Retinal pigment epithelial cell (primary cell): ENCODE measurements around the gene C1orf53.

ENCODE experiments used
- DNase-seq: peaks from one replicate; pipeline ENCODE4 v3.0.0-alpha.2; 2010; ENCODE audit warnings: low read depth
- H3K4me3 ChIP-seq: 2 replicates; pipeline ENCODE4 v1.5.1; 2011; ENCODE audit warnings: mild to moderate bottlenecking, low read length, control low read depth, moderate library complexity
- TF ChIP-seq, protein P1 (sequence below): conservative IDR thresholded peaks from 2 replicates; pipeline ENCODE4 v1.5.1; 2011; ENCODE audit warnings: low read depth, low read length, control low read depth, inconsistent platforms

Gene C1orf53

DNA sequence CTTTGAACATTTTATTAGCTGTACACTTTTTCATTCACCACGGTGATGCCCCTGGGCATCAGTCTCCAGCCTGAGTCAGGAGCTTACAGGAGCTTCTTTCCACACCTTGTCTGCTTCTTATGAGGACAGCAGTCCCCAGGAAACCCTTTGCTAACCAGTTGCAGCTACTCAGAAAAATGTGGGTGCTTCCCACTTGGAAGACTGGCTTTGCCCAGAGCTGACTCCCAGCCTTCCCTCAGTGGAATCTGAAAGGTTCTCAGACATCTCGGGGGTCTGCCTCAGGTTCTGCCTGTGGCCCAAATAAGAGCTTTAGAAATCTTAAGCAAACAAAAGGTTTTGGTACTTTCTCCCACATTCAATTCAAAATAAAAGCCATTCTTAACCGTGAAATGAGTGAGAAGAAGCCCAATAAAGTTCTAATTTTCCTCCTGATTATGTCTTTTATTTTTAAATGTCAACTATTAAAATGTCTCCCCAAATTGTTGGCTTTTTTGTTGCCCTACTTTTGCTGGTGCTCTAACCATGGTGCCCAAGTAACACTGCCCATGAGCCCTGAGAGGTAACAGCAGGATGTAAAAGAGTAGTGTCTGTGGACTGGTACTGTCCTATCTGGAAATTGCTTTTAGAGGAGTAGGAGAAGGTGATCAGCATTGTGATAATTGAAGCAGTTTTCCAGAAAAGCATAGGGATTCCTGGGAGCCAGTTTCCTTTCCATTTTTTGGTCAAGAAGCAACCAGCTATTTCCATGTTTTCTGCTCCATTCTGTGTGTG lies 5.6 kb downstream of the C1orf53 start:
- H3K4me3 ChIP-seq = no peak overlapping the region
- no peak for DNase-seq
- TF ChIP-seq, protein P1, sequence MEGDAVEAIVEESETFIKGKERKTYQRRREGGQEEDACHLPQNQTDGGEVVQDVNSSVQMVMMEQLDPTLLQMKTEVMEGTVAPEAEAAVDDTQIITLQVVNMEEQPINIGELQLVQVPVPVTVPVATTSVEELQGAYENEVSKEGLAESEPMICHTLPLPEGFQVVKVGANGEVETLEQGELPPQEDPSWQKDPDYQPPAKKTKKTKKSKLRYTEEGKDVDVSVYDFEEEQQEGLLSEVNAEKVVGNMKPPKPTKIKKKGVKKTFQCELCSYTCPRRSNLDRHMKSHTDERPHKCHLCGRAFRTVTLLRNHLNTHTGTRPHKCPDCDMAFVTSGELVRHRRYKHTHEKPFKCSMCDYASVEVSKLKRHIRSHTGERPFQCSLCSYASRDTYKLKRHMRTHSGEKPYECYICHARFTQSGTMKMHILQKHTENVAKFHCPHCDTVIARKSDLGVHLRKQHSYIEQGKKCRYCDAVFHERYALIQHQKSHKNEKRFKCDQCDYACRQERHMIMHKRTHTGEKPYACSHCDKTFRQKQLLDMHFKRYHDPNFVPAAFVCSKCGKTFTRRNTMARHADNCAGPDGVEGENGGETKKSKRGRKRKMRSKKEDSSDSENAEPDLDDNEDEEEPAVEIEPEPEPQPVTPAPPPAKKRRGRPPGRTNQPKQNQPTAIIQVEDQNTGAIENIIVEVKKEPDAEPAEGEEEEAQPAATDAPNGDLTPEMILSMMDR = no peak

DNA sequence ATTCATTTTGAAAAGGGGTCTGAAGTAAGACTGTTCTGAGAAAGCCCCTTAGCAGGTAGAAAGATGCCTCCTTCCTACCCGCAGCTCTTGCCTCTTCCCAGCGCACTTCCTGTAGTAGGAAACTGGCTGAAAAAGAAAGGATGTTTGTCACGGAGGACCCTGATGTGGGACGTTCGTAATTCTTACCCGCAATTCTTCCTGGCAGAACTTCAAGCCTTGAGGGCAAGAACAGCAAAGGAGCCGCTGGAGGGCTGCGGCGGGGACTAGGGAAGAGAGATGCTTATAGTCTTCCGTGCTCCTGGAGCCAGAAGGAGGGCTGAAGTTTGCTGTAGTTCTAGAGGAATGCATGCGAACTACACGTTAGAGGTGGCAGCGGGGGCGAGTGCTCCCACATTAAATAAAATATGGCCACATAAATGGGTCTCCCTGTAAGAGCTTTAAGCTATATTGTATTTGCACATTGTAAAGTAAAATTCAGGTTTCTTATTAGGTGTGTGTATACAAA lies 6.3 kb downstream of the C1orf53 start:
- TF ChIP-seq, protein P1 = no peak
- no peak for DNase-seq
- no peak overlapping the region for H3K4me3 ChIP-seq

DNA sequence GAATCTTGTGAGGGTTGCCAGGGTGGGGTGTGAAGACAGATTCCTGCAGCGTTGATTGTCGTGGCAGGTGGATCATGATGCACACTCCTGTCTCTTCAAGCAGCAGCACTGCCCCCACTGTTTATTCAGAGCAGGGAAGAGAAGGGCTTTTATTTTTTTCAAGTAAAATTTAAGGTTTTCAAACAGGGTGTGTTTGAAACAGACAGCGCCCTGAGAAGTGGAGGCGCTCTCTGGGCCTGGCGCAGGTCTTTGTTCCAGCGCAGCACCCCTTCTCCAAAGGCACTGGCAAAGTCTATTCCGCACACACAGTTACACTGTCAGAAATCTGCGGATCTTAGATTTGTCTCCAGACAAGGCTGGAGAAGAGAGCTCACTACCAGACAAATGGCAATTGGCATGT lies 7.0 kb downstream of the C1orf53 start:
- TF ChIP-seq, protein P1 = no peak
- no peak overlapping the region for H3K4me3 ChIP-seq
- DNase-seq = no peak

DNA sequence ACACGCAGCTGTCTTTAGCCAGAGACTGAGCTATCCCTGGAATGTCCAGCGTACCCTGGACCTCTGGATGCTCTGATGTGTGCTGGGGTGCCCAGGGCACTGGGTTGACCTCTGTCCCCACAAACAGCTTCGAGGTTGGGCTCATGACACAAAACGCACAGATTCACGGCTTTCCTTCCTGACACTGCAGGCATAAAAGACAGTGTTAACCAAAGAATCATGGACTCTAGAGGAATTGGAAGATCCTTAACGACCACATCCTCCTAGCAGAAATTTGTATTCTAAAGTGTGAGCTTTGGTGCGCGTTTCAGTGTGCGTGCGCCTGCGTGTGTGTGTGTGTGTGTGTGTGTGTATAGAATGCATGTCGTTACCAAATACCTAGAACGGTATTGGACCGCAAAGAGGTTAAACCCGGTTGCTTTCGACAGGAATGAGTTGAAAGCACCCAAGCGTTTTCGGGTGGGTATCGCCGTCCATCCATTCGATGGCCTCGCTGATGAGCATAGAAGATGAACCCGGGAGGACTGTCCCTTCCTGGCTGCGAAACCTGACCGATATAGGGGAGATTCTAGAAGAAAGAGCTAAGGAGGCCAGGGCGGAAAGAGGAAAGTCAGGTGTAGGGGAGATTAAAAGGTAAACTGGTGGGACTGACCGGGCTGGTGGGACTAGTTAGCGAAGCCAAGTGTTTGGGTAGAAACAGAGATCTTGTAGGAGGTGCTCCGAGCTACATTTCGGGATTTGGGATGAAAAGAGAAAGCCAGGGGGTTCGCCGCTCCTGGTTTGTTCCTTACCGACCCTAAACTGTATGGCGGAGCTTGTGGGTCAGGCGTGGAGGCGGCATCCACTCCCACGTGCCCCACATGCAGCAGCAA lies 7.9 kb downstream of the C1orf53 start:
- H3K4me3 ChIP-seq = no peak overlapping the region
- DNase-seq = no peak
- TF ChIP-seq, protein P1 = no peak

DNA sequence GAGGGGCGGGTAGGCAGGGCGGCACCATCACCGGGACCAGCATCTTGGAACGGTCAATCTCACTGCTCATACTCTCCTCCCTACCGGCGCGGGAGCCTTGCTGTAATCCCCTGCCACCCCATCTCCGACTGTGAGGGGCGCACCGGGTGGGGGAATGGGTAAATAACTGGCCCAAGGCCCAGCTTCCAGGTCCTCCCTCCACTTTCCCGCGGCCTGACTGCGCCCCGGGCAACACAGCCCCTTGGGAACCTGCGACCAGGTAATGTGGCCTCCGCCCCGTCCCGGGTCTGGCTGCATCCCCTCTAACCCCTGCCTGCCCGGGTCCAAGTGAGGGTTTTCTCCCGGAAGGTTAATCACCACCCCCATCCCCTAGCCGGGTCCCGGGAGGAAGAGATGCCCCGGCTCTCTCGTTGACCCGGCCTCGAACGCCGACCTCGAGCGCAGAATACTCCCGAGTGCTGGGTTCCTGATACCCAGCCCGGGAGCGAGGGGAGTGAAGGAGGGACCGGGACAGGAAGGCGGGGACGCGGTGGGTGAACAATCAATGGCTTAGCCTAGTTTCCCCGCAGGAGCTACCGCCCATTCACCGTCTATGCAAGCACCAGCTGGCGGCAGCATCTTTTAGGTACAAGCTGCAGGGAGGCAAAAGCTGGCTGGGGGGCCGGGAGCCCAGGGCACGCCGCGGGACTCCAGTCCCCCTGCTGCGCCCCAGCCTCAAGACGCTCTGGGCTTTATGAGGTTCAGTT lies 8.9 kb downstream of the C1orf53 start:
- TF ChIP-seq, protein P1 = no peak
- DNase-seq = no peak
- H3K4me3 ChIP-seq = peak overlapping the region; percentile 21

DNA sequence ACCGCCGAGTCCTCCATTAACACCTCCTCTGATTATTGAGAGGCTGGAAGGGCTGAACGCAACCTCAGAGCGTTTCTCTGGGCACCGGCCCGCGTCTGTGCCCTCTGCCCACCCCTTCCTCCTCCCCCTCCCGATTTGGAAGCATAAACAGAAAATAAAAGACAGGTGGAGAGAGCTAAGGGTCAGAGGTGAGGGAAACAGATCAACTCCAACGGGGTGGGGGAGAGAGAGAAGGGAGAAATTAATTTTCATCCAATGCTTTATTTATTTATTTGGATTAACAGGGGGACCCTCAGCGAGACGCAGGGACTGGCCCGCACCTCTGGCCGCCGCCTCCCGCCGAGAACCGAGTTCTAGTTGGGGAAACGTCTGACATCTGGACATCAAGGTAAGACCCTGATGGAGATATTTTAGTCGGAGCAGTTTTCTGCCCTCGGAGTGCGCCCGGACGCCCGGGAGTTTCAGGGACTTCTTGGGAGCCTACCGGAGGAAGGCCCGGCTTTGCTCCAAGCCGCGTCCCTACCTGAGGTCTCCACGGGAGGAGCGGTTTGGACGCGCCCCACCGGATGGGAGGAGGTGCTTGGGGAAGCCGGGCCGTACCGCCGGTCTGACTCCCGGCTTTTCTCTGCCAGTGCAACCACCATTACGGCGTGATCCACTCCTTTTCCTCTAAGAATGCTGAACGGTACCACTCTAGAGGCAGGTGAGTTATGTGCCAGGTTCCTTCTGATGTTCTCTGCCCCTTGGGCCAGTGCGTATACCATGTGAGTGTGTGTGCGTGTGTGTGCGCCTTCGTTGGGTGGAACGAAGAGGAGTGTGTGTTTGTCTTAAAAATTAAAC lies 9.6 kb downstream of the C1orf53 start:
- TF ChIP-seq, protein P1 = no peak
- no peak for DNase-seq
- H3K4me3 ChIP-seq = peak overlapping the region; percentile 21
